BJ (cell line): Measurements from ENCODE around the gene ZNF8. TPM values are rescaled to one million over a fixed set of nuclear protein-coding genes. Genes with fewer than 3 reads are reported as not detected.

Experiments used
- CTCF ChIA-PET: fragments of 350-600 bp; formaldehyde crosslinking; extraction: SDS; loops from one replicate; lab custom pipeline; 2021; ENCODE audit warnings: antibody characterized with exemption, inconsistent platforms; lab: Yijun Ruan, JAX
- POLR2A ChIA-PET: fragments of 300-600 bp; sonication (Branson Sonifier 250); formaldehyde crosslinking; extraction: SDS; loops from one replicate; lab custom pipeline; 2021; ENCODE audit warnings: antibody characterized with exemption; lab: Charles Lee
- DNase-seq: peaks from one replicate; pipeline ENCODE4 v3.0.0-alpha.2; 2011; ENCODE audit warnings: low read depth
- H3K27me3 ChIP-seq: 2 replicates; pipeline ENCODE4 v1.6.0; 2011; ENCODE audit warnings: low read length; ENCODE audit not compliant: control insufficient read depth, insufficient read depth
- H3K36me3 ChIP-seq: 2 replicates; pipeline ENCODE4 v1.5.1; 2011; ENCODE audit warnings: low read length; ENCODE audit not compliant: control insufficient read depth, insufficient read depth
- H3K4me3 ChIP-seq: 2 replicates; pipeline ENCODE4 v1.5.1; 2011; ENCODE audit warnings: low read depth, mild to moderate bottlenecking, control low read depth, low read length
- CTCF ChIP-seq: IDR thresholded peaks from 2 replicates; pipeline ENCODE4 v1.5.1; 2011; ENCODE audit warnings: low read depth, mild to moderate bottlenecking, control low read depth, inconsistent platforms, low read length, moderate library complexity; ENCODE audit not compliant: insufficient read depth
- polyA plus RNA-seq: library from polyadenylated mRNA; depleted of rRNA; stranded (reverse); fragments of >200 nt; gene quantifications from 2 replicates; pipeline ENCODE4 v1.2.3, GENCODE V29; 2011

The ZNF8 gene
- polyA plus RNA-seq, 1 experiment: 2.1 TPM

GRCh38 chr19:58294743-58295374 is 16.1 kb downstream of the ZNF8 start:
- no peaks in the 10 kb centered on the region for H3K27me3 ChIP-seq
- peaks cover 30% of the 10 kb centered on the region for H3K36me3 ChIP-seq
- POLR2A ChIA-PET: no interaction called here
- no peak for DNase-seq
- no peak overlapping the region for H3K4me3 ChIP-seq
- no peak for TF ChIP-seq CTCF
- CTCF ChIA-PET: interaction anchor here (0.6 kb wide), 1 partner anchor 76 kb away, joined by 3 read pairs; no protein-coding TSS in a partner anchor

- DNase-seq: no peak
- H3K36me3 ChIP-seq: peaks cover 32% of the 10 kb centered on the region
- ChIA-PET CTCF (interaction anchor here (1.6 kb wide), 1 partner anchor 11 kb away, joined by 5 read pairs; no protein-coding TSS in a partner anchor), POLR2A (no interaction called here)
- no peak overlapping the region for H3K4me3 ChIP-seq
- H3K27me3 ChIP-seq: no peaks in the 10 kb centered on the region
- TF ChIP-seq CTCF: no peak
Observed at GRCh38 chr19:58296104-58296503, 17.3 kb downstream of the ZNF8 start.

- no peak for TF ChIP-seq CTCF
- no peak overlapping the region for H3K4me3 ChIP-seq
- DNase-seq: no peak
- ChIA-PET CTCF (interaction anchor here (1.1 to 1.4 kb wide), 2 partner anchors 20 to 219 kb away, joined by 3 read pairs; partner anchors contain the start of gene ZBTB45), POLR2A (no interaction called here)
- H3K27me3 ChIP-seq: no peaks in the 10 kb centered on the region
- H3K36me3 ChIP-seq: peaks cover 10% of the 10 kb centered on the region
Observed at GRCh38 chr19:58300620-58301019, 21.9 kb downstream of the ZNF8 start.

- H3K4me3 ChIP-seq: no peak overlapping the region
- peaks cover 13% of the 10 kb centered on the region for H3K36me3 ChIP-seq
- ChIA-PET CTCF (no interaction called here), POLR2A (no interaction called here)
- DNase-seq: no peak
- H3K27me3 ChIP-seq: no peaks in the 10 kb centered on the region
- no peak for TF ChIP-seq CTCF
Observed at GRCh38 chr19:58304255-58304654, 25.5 kb downstream of the ZNF8 start.

- TF ChIP-seq CTCF: no peak
Observed at GRCh38 chr19:58304748-58305064, 26.0 kb downstream of the ZNF8 start.

More at GRCh38 chr19:58304748-58305064, 26.0 kb downstream of the ZNF8 start:
- CTCF ChIA-PET: no interaction called here
- POLR2A ChIA-PET: no interaction called here
- Histone ChIP-seq H3K36me3 (peaks cover 12% of the 10 kb centered on the region), H3K4me3 (peak overlapping the region; percentile 88), H3K27me3 (no peaks in the 10 kb centered on the region)
- DNase-seq: no peak
